ENCODE data around the gene CCNA2.

CCNA2 gene

GRCh38 chr4:121785479-121785878 lies 38.2 kb downstream of the CCNA2 start:
- Histone ChIP-seq H3K4me1 (ENCODE audit: insufficient read depth, low read length, severe bottlenecking) (no peaks in the 10 kb centered on the region), H3K27me3 (ENCODE audit: insufficient read depth, low read length) (no peaks in the 10 kb centered on the region), H3K9me3 (ENCODE audit: low read length) (no peaks in the 10 kb centered on the region), H3K9ac (ENCODE audit: low read length) (no peak overlapping the region), H2AFZ (ENCODE audit: low read length) (no peak overlapping the region), H3K79me2 (ENCODE audit: insufficient read depth, low read length) (no peaks in the 10 kb centered on the region), H4K20me1 (ENCODE audit: insufficient read depth, low read length) (no peaks in the 10 kb centered on the region), H3K36me3 (ENCODE audit: insufficient read depth, low read length) (no peaks in the 10 kb centered on the region), H3F3A (ENCODE audit: insufficient read depth, low read length) (no peaks in the 10 kb centered on the region), H3K4me3 (ENCODE audit: low read depth, low read length, poor library complexity, severe bottlenecking) (no peak overlapping the region), H3K27ac (ENCODE audit: low read depth, low read length, poor library complexity, severe bottlenecking) (no peak overlapping the region), H3K4me2 (ENCODE audit: low read length) (no peak overlapping the region), H3K9me2 (ENCODE audit: low read depth, low read length) (no peaks in the 10 kb centered on the region; the same call in 1 of the 2 replicates)
- TF ChIP-seq, protein P1, sequence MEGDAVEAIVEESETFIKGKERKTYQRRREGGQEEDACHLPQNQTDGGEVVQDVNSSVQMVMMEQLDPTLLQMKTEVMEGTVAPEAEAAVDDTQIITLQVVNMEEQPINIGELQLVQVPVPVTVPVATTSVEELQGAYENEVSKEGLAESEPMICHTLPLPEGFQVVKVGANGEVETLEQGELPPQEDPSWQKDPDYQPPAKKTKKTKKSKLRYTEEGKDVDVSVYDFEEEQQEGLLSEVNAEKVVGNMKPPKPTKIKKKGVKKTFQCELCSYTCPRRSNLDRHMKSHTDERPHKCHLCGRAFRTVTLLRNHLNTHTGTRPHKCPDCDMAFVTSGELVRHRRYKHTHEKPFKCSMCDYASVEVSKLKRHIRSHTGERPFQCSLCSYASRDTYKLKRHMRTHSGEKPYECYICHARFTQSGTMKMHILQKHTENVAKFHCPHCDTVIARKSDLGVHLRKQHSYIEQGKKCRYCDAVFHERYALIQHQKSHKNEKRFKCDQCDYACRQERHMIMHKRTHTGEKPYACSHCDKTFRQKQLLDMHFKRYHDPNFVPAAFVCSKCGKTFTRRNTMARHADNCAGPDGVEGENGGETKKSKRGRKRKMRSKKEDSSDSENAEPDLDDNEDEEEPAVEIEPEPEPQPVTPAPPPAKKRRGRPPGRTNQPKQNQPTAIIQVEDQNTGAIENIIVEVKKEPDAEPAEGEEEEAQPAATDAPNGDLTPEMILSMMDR (IDR thresholded peaks at IDR 0.05; ENCODE audit: low read length), result no peak
- no peak for TF ChIP-seq EZH2 (IDR thresholded peaks at IDR 0.05; ENCODE audit: borderline replicate concordance, low read length)

- H3K4me1 ChIP-seq (ENCODE audit: insufficient read depth, low read length, severe bottlenecking), result no peaks in the 10 kb centered on the region
- no peak overlapping the region for H3K27ac ChIP-seq (ENCODE audit: low read depth, low read length, poor library complexity, severe bottlenecking)
- H3K4me2 ChIP-seq (ENCODE audit: low read length), result no peak overlapping the region
- H4K20me1 ChIP-seq (ENCODE audit: insufficient read depth, low read length), result no peaks in the 10 kb centered on the region
- no peaks in the 10 kb centered on the region for H3F3A ChIP-seq (ENCODE audit: insufficient read depth, low read length)
- no peak overlapping the region for H2AFZ ChIP-seq (ENCODE audit: low read length)
- H3K36me3 ChIP-seq (ENCODE audit: insufficient read depth, low read length), result no peaks in the 10 kb centered on the region
- no peaks in the 10 kb centered on the region for H3K9me3 ChIP-seq (ENCODE audit: low read length)
- no peak overlapping the region for H3K9ac ChIP-seq (ENCODE audit: low read length)
- H3K79me2 ChIP-seq (ENCODE audit: insufficient read depth, low read length), result no peaks in the 10 kb centered on the region
- H3K9me2 ChIP-seq (ENCODE audit: low read depth, low read length), result no peaks in the 10 kb centered on the region; the same call in 1 of the 2 replicates
- H3K27me3 ChIP-seq (ENCODE audit: insufficient read depth, low read length), result no peaks in the 10 kb centered on the region
- TF ChIP-seq EZH2 (IDR thresholded peaks at IDR 0.05; ENCODE audit: borderline replicate concordance, low read length), result no peak
- TF ChIP-seq, protein P1 (IDR thresholded peaks at IDR 0.05; ENCODE audit: low read length), result no peak
- no peak overlapping the region for H3K4me3 ChIP-seq (ENCODE audit: low read depth, low read length, poor library complexity, severe bottlenecking)
Measured at GRCh38 chr4:121784975-121785374, 38.7 kb downstream of the CCNA2 start.

- Histone ChIP-seq H3K9me2 (ENCODE audit: low read depth, low read length) (no peaks in the 10 kb centered on the region; the same call in 1 of the 2 replicates), H3K9ac (ENCODE audit: low read length) (no peak overlapping the region), H3F3A (ENCODE audit: insufficient read depth, low read length) (no peaks in the 10 kb centered on the region), H3K79me2 (ENCODE audit: insufficient read depth, low read length) (no peaks in the 10 kb centered on the region), H4K20me1 (ENCODE audit: insufficient read depth, low read length) (no peaks in the 10 kb centered on the region), H3K4me2 (ENCODE audit: low read length) (no peak overlapping the region), H3K27ac (ENCODE audit: low read depth, low read length, poor library complexity, severe bottlenecking) (no peak overlapping the region), H3K36me3 (ENCODE audit: insufficient read depth, low read length) (no peaks in the 10 kb centered on the region), H3K4me3 (ENCODE audit: low read depth, low read length, poor library complexity, severe bottlenecking) (no peak overlapping the region), H3K9me3 (ENCODE audit: low read length) (no peaks in the 10 kb centered on the region), H2AFZ (ENCODE audit: low read length) (no peak overlapping the region), H3K27me3 (ENCODE audit: insufficient read depth, low read length) (no peaks in the 10 kb centered on the region), H3K4me1 (ENCODE audit: insufficient read depth, low read length, severe bottlenecking) (no peaks in the 10 kb centered on the region)
- TF ChIP-seq, protein P1 (IDR thresholded peaks at IDR 0.05; ENCODE audit: low read length), result no peak
- TF ChIP-seq EZH2 (IDR thresholded peaks at IDR 0.05; ENCODE audit: borderline replicate concordance, low read length), result no peak
Measured at GRCh38 chr4:121784401-121784800, 39.3 kb downstream of the CCNA2 start.
